ENCODE data around the gene AVL9. TPM values are rescaled to one million over a fixed set of nuclear protein-coding genes. Genes with fewer than 3 reads are reported as not detected.

Gene AVL9
- total and polyA plus RNA-seq, 9 of the 15 experiments (the other 6 are each of a cell fraction or from before 2014, with no cell fraction given): 6.4 to 66.2 (median 30.1) TPM

GRCh38 chr7:32574626-32575025 is 79.3 kb downstream of the AVL9 start:
- peaks cover 72% of the 10 kb centered on the region for H3K36me3 ChIP-seq (ENCODE audit: control insufficient read depth, insufficient read depth, low read length)
- no peak overlapping the region for H3K27ac ChIP-seq (ENCODE audit: extremely low read depth, low read depth, low read length)
- DNase-seq (ENCODE audit: extremely low read depth in 1 of 4, low spot score in 3 of 4) (no peak), ATAC-seq (no peak), FAIRE-seq (no peak)
- no peaks in the 10 kb centered on the region; the same call in 2 of the 3 replicates for H3K79me2 ChIP-seq (ENCODE audit: control insufficient read depth, insufficient read depth, low read length)
- no peaks in the 10 kb centered on the region for H4K20me1 ChIP-seq (replicated peaks; ENCODE audit: control insufficient read depth, insufficient read depth, low read length)
- CTCF ChIA-PET (ENCODE audit: low intra/inter-chr PET ratio): no interaction called here
- no peak overlapping the region for H2AFZ ChIP-seq (ENCODE audit: low read depth, low read length)
- no peak overlapping the region for H3K9ac ChIP-seq (ENCODE audit: insufficient read depth in 1 of 2, low read depth in 2 of 2, low read length in 2 of 2)
- no peak for TF ChIP-seq SAP30 (IDR thresholded peaks at IDR 0.05; ENCODE audit: borderline replicate concordance, insufficient read depth, low read depth, low read length, poor library complexity, severe bottlenecking)
- TF ChIP-seq ZNF311 (CRISPR knock-in tag; IDR thresholded peaks at IDR 0.05): no peak
- TF ChIP-seq ZNF143 (CRISPR knock-in tag; IDR thresholded peaks at IDR 0.05): no peak
- no peak for TF ChIP-seq ZFP36 (IDR thresholded peaks at IDR 0.05; ENCODE audit: low read depth, low read length, partially characterized antibody)
- TF ChIP-seq, protein P1, sequence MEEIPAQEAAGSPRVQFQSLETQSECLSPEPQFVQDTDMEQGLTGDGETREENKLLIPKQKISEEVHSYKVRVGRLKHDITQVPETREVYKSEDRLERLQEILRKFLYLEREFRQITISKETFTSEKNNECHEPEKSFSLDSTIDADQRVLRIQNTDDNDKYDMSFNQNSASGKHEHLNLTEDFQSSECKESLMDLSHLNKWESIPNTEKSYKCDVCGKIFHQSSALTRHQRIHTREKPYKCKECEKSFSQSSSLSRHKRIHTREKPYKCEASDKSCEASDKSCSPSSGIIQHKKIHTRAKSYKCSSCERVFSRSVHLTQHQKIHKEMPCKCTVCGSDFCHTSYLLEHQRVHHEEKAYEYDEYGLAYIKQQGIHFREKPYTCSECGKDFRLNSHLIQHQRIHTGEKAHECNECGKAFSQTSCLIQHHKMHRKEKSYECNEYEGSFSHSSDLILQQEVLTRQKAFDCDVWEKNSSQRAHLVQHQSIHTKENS (CRISPR knock-in tag; IDR thresholded peaks at IDR 0.05): no peak
- TF ChIP-seq CBX5 (IDR thresholded peaks at IDR 0.05; ENCODE audit: borderline replicate concordance, low read depth): no peak
- no peak for TF ChIP-seq ZNF764 (CRISPR knock-in tag; IDR thresholded peaks at IDR 0.05; ENCODE audit: low read depth)
- no peak for TF ChIP-seq POLR2B (IDR thresholded peaks at IDR 0.05; ENCODE audit: low read depth, partially characterized antibody)
- TF ChIP-seq PHF21A (IDR thresholded peaks at IDR 0.05; ENCODE audit: borderline replicate concordance, low read depth): no peak
- TF ChIP-seq JUN (IDR thresholded peaks at IDR 0.05; ENCODE audit: borderline replicate concordance, low read depth, low read length): no peak
- TF ChIP-seq JUN (CRISPR knock-in tag; IDR thresholded peaks at IDR 0.05; ENCODE audit: borderline replicate concordance): no peak
- TF ChIP-seq FUS (optimal IDR thresholded peaks at IDR 0.05; ENCODE audit: low read depth, low read length): no peak
- TF ChIP-seq, protein P2, sequence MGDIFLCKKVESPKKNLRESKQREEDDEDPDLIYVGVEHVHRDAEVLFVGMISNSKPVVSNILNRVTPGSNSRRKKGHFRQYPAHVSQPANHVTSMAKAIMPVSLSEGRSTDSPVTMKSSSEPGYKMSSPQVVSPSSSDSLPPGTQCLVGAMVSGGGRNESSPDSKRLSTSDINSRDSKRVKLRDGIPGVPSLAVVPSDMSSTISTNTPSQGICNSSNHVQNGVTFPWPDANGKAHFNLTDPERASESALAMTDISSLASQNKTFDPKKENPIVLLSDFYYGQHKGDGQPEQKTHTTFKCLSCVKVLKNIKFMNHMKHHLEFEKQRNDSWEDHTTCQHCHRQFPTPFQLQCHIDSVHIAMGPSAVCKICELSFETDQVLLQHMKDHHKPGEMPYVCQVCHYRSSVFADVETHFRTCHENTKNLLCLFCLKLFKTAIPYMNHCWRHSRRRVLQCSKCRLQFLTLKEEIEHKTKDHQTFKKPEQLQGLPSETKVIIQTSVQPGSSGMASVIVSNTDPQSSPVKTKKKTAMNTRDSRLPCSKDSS (IDR thresholded peaks at IDR 0.05; ENCODE audit: low read depth, partially characterized antibody): no peak
- no peak for TF ChIP-seq PRDM10 (IDR thresholded peaks at IDR 0.05; ENCODE audit: partially characterized antibody)
- no peaks in the 10 kb centered on the region for H3K27me3 ChIP-seq (ENCODE audit: control insufficient read depth in 2 of 2, insufficient read depth in 2 of 2, low read length in 2 of 2)
- in situ Hi-C loops (cut with MboI) (no loop called here), intact Hi-C loops (cut with micrococcal nuclease) (no loop called here)
- no peak overlapping the region for H3K4me3 ChIP-seq
- H3K4me1 ChIP-seq (replicated peaks in 1 of 2; ENCODE audit: control insufficient read depth in 2 of 2, insufficient read depth in 2 of 2, low read length in 2 of 2): no peaks in the 10 kb centered on the region
- BruUV-seq (replicated peaks): no TSS peak
- H3K9me3 ChIP-seq (replicated peaks; ENCODE audit: control insufficient read depth, insufficient read depth, low read depth, low read length): no peaks in the 10 kb centered on the region
- no peak overlapping the region for H3K4me2 ChIP-seq (ENCODE audit: insufficient read depth, low read length)
- 96% methylated on average over 1 of the region's 1 CpG for WGBS (ENCODE audit: insufficient coverage, low coverage, missing lambda C conversion rate)
- POLR2A ChIA-PET: interaction anchor here (1.1 kb wide), 1 partner anchor 15 kb away, joined by 5 read pairs; no protein-coding TSS in a partner anchor
- no peaks in the 10 kb centered on the region for H3K9me1 ChIP-seq (ENCODE audit: control insufficient read depth, insufficient read depth, low read length)

Data from K562 (cell line).